ENCODE data around the gene ANXA8L1.
"Not testable (repeated sequence)": the region's sequence is repeated elsewhere in the genome, so short reads cannot be mapped to it uniquely, and the experiment has no call there.

DNA sequence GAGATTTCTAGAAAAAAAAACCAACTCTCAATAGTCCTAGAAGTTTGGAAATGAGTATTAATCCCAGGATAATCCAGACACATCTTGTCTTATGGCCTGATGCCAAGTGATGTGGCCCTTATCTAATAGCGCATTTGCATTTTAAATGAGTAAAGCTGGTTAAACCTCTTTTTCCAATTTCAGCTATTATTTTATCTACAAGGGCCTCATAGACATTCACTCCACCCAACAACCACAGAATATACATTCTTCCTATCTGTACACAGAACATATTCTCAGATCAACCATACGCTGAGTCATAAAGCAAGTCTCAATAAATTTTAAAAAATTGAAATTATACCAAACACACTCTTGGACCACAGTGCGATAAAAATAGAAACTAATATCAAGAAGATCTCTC lies 34.0 kb downstream of the ANXA8L1 start:
- TF ChIP-seq, protein P1, sequence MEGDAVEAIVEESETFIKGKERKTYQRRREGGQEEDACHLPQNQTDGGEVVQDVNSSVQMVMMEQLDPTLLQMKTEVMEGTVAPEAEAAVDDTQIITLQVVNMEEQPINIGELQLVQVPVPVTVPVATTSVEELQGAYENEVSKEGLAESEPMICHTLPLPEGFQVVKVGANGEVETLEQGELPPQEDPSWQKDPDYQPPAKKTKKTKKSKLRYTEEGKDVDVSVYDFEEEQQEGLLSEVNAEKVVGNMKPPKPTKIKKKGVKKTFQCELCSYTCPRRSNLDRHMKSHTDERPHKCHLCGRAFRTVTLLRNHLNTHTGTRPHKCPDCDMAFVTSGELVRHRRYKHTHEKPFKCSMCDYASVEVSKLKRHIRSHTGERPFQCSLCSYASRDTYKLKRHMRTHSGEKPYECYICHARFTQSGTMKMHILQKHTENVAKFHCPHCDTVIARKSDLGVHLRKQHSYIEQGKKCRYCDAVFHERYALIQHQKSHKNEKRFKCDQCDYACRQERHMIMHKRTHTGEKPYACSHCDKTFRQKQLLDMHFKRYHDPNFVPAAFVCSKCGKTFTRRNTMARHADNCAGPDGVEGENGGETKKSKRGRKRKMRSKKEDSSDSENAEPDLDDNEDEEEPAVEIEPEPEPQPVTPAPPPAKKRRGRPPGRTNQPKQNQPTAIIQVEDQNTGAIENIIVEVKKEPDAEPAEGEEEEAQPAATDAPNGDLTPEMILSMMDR (IDR thresholded peaks at IDR 0.05) = not testable (repeated sequence)
- not testable (repeated sequence) for TF ChIP-seq ZFX (IDR thresholded peaks at IDR 0.05; ENCODE audit: borderline replicate concordance)
